Right renal pelvis (tissue), 4 donors: Measurements from ENCODE around the gene LPAR1. TPM values are rescaled to one million over a fixed set of nuclear protein-coding genes. Genes with fewer than 3 reads are reported as not detected.

Experiments
- DNase-seq, 4 donors: peaks; one replicate each; pipeline ENCODE4 v3.0.0-alpha.2; 2013; ENCODE audit warnings: low read depth in 4 of 4, low spot score in 3 of 4, missing footprints in 1 of 4
- polyA plus RNA-seq, 4 donors: library from polyadenylated mRNA; unstranded; fragments of 120-200 nt; gene quantifications; one replicate each; pipeline ENCODE4 v1.2.1, GENCODE V29; 2013; ENCODE audit not compliant: insufficient read length in 4 of 4

The LPAR1 gene
- polyA plus RNA-seq, 4 donors = 27.4 to 31.0 (median 28.1) TPM

DNA sequence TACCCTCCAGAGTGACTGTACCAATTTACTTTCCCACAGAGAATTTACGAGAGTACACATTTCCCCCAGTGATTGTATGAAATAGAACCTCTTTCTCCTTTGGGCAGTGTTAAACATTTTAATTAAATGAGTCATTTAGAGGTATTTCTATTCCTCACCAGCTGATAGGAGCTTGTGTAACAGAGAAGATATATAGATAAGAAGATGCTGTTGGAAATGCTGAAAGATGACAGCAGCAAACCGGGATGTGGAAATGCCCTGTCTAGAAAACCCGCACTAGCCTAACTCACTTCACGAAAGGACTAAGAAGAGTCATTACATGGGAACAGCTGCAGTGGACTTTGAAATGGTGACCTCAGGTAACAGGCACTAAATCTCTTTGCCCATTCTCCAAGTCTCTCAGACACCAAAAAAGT, 68.3 kb downstream of the LPAR1 start:
- DNase-seq = no peak

DNA sequence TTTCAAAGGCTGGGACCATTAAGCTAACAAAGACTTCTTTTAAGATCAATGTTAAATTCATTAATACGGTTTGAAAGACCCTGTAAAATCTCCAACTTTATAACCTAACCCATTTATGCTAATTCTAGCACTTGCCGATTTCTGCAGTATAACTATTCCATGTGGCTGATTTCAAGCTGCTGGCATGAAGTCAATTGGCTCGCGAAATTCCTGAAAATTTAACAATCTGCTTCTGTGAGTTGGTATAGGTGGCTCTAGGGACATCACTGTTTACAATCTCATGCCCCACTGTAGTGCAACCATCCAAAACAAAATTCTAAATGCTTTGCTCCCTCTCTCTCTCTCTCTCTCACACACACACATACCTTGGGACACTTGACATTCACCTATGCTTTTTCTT, 70.2 kb downstream of the LPAR1 start:
- DNase-seq = no peak

DNA sequence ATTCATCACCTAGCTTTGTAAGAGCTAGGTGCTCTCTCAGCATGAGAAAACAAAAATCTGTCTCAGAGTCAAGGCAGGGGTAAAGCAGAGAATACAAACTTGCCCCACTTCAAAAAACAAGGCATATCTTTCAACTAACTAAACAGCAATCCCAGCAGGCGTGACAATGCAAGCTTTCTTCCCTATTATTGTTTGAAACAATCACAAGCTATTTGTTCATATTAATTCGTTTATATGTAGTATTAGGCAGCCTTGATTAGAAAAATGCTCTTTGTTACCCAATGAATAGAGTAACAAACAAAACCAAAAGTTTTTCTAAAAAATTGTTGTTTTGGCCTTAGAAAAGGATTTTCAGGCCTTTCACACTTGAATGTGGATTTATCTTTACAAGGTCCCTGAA, 71.1 kb downstream of the LPAR1 start:
- DNase-seq = no peak

DNA sequence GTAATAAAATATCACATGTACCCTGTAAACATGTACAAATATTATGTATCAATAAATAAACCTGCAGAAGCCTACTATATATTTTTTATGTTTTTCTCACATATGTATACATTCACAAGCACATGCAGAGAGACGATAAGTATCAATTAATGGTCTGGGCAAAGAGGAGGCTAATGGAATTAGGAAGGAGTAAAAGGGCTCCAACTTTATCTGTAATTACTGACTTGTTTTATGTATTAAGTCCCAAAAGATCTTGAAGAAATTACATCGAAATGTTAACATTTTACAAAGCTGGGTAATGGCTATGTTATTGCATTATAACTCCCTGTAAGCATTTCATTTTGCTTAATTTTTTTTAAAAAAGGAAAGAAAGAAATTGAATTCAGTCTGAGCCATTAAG, 78.0 kb downstream of the LPAR1 start:
- DNase-seq = no peak

DNA sequence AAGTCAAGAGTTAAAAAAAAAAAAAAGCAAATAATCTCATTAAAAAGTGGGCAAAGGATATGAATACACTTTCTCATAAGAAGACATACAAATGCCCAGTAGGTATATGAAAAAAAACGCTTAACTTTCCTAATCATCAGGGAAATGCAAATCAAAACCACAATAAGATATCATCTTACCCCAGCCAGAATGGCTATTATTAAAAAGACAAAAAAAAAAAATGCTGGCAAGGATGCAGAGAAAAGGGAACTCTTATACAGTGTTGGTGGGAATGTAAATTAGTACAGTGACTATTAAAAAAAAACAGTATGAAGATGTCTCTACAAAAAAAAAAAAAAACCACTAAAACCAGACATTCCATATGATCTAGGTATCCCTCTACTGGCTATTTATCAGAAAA, 79.4 kb downstream of the LPAR1 start:
- no peak for DNase-seq

DNA sequence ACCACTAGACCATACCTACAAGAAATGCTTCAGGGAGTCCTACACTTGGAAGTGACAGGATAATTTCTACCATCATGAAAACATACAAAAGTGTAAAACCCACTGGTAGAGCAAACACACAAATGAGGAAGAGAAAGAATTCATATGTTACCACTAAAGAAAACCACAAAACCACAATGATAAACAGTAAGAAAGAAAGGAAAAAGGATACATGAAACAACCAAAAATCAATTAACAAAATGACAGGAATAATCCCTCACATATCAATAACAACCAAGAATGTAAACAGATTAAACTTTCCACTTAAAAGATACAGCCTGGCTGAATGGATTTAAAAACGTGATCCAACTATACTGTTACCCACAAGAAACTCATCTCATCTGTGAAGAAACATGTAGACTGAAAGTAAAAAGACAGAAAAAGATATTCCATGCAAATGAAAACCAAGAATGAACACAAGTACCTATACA, 83.4 kb downstream of the LPAR1 start:
- DNase-seq = no peak

DNA sequence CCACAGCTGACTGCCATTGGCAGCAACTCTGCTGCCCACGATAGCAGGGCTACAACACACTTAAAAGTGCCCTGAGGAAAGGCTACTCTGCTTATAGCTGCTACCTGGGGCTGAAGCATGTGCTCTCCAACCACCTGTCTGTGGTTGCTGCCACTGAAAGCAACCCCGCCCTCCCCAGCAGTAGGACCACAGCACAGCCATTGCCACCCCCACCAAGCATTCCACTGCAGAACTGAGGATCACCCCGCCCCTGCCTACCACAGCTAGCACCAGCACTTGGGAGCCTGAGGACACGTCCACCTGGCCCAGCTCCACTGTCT, 85.8 kb downstream of the LPAR1 start:
- DNase-seq = no peak

DNA sequence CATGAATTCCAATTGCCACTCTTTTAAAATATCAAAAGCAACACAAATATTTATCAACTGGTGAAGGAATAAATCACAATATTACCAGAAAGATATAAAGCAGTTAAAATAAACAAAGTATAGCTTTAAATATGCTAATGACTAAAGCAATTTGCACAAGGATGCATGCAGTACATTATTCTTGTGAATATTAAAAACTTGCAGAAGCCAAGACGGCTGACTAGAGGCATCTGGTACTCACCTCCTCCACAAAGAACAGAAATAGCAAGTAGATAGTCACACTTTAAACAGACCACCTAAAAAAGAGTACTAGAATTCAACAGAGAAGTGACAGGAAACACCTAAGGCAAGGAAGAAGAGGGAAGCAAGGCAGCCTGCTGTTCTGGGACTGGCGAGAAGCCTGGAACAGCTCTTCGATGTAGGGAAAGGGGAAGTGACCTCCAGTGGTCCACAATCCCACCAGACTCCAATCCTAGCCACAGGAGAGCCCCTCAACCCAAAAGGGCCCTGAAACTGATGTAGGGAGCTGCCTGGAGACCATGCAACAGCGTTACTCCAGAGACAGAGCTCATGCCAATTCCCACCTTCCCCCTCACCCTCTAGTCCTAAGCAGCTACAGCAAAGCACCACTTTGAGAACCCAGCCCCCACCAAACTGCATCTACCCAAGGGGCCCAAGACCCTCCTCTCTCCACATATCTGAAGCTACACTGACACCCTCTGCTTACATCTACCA, 86.3 kb downstream of the LPAR1 start:
- no peak for DNase-seq

DNA sequence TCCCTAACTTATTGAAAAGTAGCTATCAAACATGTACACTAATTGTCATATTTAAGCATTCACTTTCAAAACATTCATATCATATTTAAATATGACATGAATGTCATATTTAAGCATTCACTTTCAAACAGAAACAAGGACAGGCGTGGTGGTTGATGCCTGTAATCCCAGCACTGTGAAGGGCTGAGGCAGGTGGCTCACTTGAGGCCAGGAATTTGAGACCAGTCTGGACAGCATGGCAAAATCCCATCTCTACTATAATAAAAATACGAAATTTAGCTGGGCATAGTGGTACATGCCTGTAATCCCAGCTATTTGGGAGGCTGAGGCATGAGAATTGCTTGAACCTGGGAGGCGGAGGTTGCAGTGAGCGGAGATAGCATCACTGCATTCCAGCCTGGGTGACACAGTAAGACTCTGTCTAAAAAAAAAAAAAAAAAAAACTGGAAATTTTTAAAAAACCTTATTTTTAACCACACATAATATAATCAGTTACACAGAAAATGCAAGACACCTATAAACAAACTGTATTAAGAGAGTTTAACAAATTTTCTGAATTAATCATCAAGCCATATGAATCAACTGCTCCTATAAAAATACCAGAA, 88.1 kb downstream of the LPAR1 start:
- DNase-seq = no peak

DNA sequence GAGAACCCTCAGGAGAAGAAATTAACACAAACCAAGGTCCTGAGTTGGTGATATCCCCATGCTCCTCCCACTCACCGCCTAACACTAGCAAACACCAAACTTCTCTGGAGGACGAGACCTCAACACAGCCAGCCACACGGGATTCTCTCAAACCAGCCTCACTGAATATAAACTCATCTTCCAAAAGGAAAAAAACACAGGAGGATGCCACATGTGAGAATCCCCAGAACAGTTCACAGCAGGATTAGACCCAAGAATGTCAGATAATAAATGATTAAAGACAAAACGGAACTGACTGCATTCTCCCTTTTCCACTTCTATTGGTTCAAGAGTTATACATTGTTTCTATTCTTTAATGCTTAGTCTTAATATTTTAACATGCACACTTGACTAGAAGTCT, 89.2 kb downstream of the LPAR1 start:
- no peak for DNase-seq

DNA sequence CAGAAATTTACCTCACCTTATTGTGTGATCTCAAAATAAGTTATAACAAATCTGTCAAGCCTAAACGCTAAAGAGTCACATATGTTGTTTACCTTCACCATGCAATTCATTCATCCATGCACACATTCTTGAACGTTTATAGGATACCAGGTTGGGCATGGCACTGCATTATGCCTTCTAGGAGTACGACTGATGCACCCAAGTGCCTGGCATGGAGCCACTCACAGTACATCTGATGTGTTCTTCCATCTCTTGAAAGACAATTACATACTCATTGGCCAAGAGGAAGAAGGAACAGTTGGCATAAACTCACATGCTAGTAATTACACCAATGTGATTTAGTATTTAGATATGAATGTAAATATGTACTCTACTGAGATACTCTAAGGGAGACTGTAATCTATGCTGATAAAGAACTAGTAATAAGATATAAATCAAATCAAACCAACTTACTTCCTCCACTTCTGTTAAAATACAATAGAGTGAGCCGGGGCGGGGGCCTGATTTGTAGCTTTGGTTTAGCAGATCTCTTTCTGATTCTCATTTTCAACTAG, 90.7 kb downstream of the LPAR1 start:
- no peak for DNase-seq

DNA sequence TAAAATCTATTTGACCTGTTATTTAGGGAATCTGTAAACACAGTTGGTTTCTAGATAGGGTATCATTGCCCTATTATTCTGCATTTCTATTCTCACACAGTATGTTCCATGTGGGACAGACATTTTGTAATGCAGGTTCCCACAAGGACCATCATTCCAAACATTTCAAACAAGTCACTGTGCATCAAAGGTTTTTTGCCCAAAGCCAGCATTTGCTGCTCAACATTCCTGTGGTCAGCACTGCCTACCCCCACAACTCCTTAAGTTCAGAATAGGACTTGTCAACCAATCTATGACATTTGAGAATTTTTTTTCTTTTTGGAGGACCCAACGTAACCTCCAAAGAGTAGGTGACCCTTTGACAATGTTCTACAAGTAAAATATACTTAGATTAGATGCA, 95.7 kb downstream of the LPAR1 start:
- DNase-seq = no peak

DNA sequence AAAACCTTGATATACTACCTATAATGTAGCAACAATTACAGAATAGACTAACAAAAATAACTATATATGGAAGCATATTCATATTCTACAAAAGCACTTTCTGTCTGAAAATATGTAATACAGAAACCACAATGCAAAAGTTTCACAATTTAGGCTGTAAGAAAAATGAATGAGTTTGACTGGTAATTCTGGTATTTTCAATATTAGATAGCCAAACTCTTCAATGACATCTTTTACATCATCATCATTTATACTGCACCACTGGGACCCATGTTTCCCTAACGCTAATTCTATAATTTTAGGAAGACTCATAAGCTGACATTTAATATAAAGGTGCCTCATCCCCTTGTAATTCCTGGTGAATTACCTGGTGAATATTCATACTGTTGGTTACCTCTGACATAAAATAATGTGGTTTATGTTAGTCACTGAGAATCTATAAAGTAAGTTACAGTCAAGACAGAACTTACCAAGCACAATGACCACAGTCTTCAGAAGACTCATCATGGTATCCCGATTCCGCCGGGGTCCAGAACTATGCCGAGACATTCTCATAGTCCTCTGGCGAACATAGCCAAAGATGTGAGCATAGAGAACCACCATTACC, 97.2 kb downstream of the LPAR1 start:
- no peak for DNase-seq

DNA sequence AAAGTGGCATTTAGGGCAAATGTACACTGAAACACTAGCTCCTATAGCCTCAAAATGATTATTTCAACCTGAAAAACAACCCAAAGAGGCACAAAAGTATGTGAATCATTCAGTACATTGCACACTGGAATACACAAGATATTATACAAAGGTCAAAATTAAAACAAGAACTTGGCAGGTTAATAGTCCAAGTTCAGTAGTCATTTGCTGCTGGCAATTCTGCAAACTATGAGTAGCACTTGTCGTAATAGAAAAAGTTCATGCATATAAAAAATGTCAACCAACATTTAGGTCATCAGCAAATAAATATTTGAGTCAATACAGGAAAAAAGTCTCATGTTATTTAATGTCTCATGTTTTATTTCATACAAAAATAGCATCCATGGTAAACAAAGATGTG, 98.7 kb downstream of the LPAR1 start:
- DNase-seq = no peak

DNA sequence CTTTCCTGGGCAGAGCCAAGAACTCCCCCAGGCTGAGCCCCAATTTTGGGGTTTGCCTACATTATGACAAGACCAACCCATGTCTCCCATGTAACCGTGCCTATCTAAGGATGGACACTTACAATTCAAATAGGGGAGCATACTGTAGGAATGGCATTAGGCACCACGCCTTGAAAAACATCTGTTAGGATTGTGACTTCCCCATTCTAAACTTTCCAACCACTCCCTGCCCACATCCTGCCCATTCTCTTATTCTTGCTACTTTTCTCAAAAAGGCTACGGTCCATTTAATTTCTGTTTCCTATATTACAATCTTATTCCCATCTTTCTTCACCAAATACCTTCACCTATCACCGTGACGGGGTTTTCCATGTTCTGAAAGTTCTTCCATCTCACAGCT, 99.2 kb downstream of the LPAR1 start:
- DNase-seq = no peak

DNA sequence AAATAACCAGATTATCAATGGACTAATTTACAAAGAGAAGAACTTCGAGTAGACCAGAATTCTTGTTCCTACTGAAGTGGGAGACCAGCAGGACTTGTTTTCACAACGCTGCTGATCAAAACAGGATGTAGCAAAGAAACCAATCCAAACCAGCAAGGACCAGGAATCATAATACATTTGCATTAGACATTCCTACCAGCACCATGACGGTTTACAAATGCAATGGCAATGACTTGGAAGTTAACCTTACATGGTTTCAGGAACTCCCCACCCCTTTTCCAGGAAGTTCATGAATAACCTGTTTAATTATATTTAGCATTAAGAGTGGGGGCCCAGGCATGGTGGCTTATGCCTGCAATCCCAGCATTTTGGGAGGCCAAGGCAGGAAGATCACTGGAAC, 100.0 kb downstream of the LPAR1 start:
- DNase-seq = no peak

DNA sequence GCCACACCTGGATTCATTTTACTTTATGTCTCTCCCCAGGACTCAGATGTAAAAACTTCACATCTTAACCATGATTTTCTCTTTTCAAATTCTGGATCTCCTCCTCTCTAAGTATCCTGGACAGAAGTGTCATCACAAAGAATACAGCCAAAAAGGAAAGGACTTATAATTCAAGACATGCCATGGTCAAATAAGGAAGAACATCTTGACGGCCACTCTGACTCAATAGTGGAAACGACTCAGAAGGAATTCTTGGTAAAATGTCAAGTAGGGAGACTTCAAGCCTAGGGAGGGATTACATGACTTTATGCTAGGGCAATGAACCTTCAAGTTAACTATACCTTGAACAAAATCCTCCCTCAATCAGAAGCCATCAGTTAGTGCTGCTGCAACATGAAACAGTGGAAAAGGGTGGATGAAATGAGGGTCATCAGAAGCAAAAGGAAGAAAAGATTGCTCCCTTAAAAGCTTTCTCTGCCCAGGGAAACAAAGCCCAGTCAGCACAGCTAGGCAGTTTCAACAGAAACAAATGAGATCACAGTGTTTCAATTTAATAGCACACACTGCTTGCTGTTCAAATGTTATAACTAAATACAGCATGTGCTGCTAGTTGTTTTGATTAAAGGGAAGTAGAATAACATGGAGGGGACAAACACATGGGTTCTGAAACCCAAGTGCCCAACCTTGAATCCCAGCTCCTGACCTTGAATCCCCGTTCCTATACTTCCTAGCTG, 101.4 kb downstream of the LPAR1 start:
- DNase-seq = no peak

DNA sequence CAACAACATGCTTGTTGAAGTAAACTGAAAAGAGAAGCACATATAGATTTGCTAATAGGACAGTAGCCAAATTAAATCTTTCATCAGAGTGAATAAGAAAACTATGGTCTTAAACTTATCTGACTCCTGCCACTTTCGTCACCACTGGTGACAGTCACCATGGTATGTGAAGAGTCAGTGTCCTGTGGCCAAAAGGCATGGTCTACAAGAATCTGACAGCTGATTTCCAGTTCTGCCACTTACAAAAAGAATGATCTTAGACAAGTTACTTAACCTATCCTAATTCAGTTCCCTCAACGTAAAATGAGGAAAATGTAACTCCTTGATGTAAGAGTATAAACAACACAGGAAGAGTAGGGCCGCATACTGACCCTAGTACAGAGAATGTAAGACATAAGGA, 102.0 kb downstream of the LPAR1 start:
- DNase-seq = no peak

DNA sequence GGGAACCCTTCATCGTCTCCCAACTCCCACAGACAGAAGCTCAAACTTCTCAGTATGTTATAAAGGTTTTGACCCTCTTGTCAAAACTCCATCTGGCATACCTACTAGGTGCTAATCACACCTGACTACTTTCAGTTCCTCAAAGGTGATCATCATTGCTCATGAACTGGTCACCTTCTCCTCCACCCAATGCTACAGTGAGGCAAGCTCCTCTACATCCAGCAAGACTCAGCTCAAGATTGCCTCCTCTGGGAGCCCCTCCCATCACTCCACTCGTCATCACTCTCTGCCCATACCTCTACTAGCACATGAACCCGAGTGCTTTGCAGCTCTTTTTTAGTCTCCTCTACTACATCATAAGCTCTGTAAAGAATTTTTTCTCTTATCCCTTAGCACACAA, 102.4 kb downstream of the LPAR1 start:
- no peak for DNase-seq

DNA sequence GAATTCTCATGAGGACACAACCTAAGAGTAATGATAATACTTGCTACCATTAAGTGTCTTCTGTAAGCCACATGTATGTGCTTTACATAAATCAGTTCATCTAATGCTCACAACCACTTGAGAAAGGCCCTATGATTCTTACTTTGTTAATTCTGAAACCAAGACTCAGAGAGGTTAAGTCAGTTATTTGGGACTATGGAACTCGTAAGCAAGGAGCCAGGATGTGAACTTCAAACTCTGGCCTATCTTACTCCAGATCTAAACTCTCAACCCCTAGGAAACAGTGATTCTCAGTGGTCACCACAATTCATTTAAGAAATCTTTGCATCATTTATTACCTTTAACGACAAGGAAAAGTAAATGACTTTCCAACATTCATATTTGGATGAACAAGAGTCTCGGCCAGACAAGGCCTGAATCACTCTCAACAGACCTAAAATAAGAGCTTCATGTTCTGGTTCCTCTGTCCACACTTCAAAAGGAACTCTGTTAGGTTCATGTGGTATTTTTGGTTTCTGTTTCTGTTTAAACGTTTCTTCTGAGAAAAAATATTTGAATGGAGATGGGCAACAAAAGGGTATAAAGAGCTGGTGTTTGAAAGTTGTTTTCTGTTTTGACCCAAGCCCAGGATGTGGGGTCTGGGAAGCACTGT, 104.8 kb downstream of the LPAR1 start:
- DNase-seq = no peak

DNA sequence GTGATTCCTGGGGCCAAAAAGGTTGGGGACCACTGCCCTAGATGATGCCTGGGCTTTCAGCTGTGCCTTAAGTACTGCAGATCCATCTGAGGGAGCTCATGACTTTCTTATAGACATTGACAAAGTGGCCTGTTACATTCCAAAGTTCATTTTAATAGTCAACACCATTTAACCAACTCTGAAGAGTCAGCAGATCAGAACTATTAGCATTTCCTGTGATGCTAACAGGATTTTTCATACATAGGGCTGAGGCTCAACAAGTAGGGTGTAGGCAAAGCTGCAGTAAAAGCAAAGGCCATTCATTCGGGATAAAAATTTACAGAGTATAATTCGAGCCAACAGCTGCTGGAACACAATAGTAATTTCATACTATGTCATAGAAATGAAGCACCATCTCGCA, 105.4 kb downstream of the LPAR1 start:
- DNase-seq = no peak
